ENCODE results near the gene FAM153A. TPM values are rescaled to one million over a fixed set of nuclear protein-coding genes. Genes with fewer than 3 reads are reported as not detected.
"Not testable (repeated sequence)": the region's sequence is repeated elsewhere in the genome, so short reads cannot be mapped to it uniquely, and the experiment has no call there.

The FAM153A gene
- not detected in 2 replicates for total RNA-seq (2014; rRNA removed; shearing (Covaris generic); ENCODE audit: low replicate concordance)

GRCh38 chr5:177782792-177783633, at the start of gene FAM153A:
Gene FAM153A (minus strand): TSS chr5:177782899.
- in situ Hi-C loops (cut with HindIII; ENCODE audit: low pct_unique_long_range_greater_than_20kb, low sequenced_read_pairs); DNase-seq (ENCODE audit: low read depth): not testable (repeated sequence)

GRCh38 chr5:177832287-177832686, 49.6 kb upstream of the FAM153A start:
- in situ Hi-C loops (cut with HindIII; ENCODE audit: low pct_unique_long_range_greater_than_20kb, low sequenced_read_pairs); DNase-seq (ENCODE audit: low read depth): not testable (repeated sequence)

GRCh38 chr5:177826073-177826472, 43.4 kb upstream of the FAM153A start:
- DNase-seq (ENCODE audit: low read depth); in situ Hi-C loops (cut with HindIII; ENCODE audit: low pct_unique_long_range_greater_than_20kb, low sequenced_read_pairs): not testable (repeated sequence)

DNA sequence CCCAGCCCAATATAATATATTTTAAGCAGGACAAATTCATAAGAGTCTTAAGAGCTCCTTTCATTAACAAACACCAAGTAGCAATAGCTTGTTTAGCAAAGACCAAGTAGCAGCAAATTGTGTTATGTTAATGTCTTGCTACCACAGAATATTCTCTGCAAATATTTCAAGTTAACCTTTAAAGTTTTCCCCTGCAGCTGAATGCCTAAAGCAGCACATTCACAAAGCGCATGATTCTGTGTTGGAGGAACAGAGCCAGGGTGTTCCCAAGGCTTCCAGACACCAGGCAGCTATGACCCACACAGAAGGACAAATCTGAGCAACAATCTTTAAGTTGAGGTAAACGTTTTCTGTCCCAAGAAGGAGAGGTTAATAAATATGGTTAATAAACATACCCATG, 42.1 kb upstream of the FAM153A start:
- DNase-seq (ENCODE audit: low read depth); in situ Hi-C loops (cut with HindIII; ENCODE audit: low pct_unique_long_range_greater_than_20kb, low sequenced_read_pairs): not testable (repeated sequence)

DNA sequence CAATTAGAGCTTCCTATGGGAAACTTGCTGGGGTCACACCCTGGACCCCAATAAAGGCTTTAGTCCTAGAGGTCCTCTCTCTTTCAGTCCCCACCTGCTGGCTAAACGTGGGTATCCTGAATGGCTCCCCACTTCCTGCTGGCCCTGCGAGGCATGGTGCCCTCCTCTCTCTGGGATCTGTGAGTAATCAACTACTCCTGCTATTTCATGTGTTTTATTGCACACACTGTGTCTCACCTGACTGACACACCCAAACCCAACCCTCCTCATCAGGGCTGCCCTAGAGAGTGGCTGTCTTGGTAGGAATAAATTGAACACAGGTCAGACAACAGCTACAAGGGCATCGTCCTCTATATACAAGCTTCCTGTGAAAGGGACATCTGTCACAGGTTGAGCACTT, 39.8 kb upstream of the FAM153A start:
- in situ Hi-C loops (cut with HindIII; ENCODE audit: low pct_unique_long_range_greater_than_20kb, low sequenced_read_pairs); DNase-seq (ENCODE audit: low read depth): not testable (repeated sequence)

DNA sequence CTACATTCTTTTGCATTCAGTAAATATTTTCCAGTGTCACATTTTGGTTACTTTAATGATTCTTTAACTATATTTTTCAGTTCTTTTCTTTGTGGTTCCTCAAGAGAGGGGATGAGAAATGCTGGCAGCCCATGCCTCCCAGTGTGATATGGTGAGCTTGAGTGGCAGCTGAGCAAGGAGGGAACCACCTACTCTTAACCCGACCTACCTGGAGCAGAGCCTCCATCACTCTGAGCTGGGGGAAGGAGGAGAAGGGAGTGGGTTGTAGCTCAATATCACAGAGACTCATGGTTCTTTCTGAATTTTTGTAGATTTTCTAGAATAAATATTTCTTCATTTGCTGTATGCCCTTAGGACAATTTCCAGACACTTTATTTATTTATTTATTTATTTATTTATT, 37.0 kb upstream of the FAM153A start:
- DNase-seq (ENCODE audit: low read depth); in situ Hi-C loops (cut with HindIII; ENCODE audit: low pct_unique_long_range_greater_than_20kb, low sequenced_read_pairs): not testable (repeated sequence)

- in situ Hi-C loops (cut with HindIII; ENCODE audit: low pct_unique_long_range_greater_than_20kb, low sequenced_read_pairs); DNase-seq (ENCODE audit: low read depth): not testable (repeated sequence)
Measured at GRCh38 chr5:177812814-177813425, 30.2 kb upstream of the FAM153A start.

DNA sequence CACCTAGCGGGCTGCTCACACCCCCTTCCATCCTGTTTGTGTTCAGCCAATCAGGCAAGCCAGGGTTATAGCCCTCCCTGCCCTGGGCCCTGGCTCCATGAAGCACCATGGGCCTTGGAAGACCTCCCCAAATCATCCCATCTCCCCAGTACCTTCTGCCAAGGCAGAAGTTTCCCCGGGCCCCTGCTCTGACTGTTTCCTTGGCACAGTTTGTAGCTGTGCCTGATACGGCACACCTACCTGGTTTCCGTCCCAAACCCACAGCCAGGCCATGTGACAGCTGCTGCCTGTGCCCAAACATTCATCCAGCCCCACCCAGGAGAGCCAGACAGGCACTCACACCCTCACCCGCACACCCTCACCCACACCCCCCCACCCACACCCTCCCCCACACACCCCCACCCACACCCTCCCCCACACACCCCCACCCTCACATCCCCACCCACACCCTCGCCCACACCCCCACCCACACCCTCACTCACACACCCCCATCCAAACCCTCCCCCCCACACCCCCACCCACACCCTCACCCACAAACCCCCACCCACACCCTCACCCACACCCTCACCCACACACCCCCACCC, 29.6 kb upstream of the FAM153A start:
- in situ Hi-C loops (cut with HindIII; ENCODE audit: low pct_unique_long_range_greater_than_20kb, low sequenced_read_pairs); DNase-seq (ENCODE audit: low read depth): not testable (repeated sequence)

GRCh38 chr5:177809209-177809913, 26.7 kb upstream of the FAM153A start:
- DNase-seq (ENCODE audit: low read depth); in situ Hi-C loops (cut with HindIII; ENCODE audit: low pct_unique_long_range_greater_than_20kb, low sequenced_read_pairs): not testable (repeated sequence)

DNA sequence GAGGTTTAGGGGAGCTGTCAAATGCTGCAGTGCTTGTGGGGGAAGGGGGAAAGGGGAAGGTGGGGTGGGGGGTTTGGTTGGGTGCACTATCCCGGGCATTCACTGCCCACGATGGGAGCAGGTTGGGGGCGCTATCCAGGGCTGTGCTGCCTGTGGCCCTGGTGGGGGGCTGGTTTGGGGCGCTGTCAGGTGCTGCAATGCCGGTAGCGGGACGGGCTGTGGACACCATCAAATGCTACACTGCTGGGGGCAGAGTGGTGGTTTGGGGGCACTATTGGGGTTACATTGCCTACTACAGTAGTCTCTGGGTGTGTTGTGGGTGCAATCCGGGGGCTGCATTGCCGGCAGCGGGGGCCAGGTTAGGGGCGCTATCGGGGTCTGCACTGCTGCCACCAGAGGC, 25.7 kb upstream of the FAM153A start:
- DNase-seq (ENCODE audit: low read depth); in situ Hi-C loops (cut with HindIII; ENCODE audit: low pct_unique_long_range_greater_than_20kb, low sequenced_read_pairs): not testable (repeated sequence)

DNA sequence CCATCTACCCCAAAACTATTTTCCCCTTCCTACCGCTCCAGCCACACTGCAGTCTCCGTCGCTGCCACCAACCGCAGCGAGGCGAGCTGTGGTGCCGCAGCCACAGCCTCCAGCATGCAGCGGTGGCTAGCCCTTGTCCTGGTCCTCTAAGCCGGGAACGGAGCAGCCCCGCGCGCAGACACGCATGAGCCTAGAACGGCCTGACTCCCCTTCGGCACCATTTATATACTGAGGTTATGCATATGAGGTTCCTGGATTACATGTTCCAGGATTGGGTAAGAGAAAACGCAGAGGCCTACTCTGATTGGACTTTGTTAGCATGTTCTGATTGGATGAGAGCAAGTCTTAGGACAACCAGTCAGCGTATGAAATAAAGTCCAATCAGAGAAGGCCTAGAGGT, 24.6 kb upstream of the FAM153A start:
- DNase-seq (ENCODE audit: low read depth); in situ Hi-C loops (cut with HindIII; ENCODE audit: low pct_unique_long_range_greater_than_20kb, low sequenced_read_pairs): not testable (repeated sequence)

GRCh38 chr5:177801427-177801826, 18.7 kb upstream of the FAM153A start:
- not testable (repeated sequence) for DNase-seq (ENCODE audit: low read depth)

GRCh38 chr5:177798237-177798840, 15.6 kb upstream of the FAM153A start:
- in situ Hi-C loops (cut with HindIII; ENCODE audit: low pct_unique_long_range_greater_than_20kb, low sequenced_read_pairs); DNase-seq (ENCODE audit: low read depth): not testable (repeated sequence)

More at GRCh38 chr5:177801427-177801826, 18.7 kb upstream of the FAM153A start:
- in situ Hi-C loops (cut with HindIII; ENCODE audit: low pct_unique_long_range_greater_than_20kb, low sequenced_read_pairs), result not testable (repeated sequence)

GRCh38 chr5:177793272-177793671, 10.6 kb upstream of the FAM153A start:
- in situ Hi-C loops (cut with HindIII; ENCODE audit: low pct_unique_long_range_greater_than_20kb, low sequenced_read_pairs), result not testable (repeated sequence)

DNA sequence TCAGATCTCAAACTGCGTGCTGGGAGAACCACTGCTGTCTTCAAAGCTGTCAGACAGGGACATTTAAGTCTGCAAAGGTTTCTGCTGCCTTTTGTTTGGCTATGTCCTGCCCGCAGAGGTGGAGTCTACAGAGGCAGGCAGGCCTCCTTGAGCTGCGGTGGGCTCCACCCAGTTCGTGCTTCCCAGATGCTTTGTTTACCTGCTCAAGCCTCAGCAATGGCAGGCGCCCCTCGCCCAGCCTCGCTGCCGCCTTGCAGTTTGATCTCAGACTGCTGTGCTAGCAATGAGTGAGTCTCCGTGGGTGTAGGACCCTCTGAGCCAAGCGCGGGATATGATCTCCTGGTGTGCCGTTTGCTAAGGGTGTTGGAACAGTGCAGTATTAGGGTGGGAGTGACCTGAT, 8.9 kb upstream of the FAM153A start:
- in situ Hi-C loops (cut with HindIII; ENCODE audit: low pct_unique_long_range_greater_than_20kb, low sequenced_read_pairs); DNase-seq (ENCODE audit: low read depth): not testable (repeated sequence)

More at GRCh38 chr5:177793272-177793671, 10.6 kb upstream of the FAM153A start:
- DNase-seq (ENCODE audit: low read depth), result not testable (repeated sequence)

GRCh38 chr5:177782169-177782568, 530 bp downstream of the FAM153A start:
- DNase-seq (ENCODE audit: low read depth); in situ Hi-C loops (cut with HindIII; ENCODE audit: low pct_unique_long_range_greater_than_20kb, low sequenced_read_pairs): not testable (repeated sequence)

GRCh38 chr5:177771206-177771605, 11.5 kb downstream of the FAM153A start:
- in situ Hi-C loops (cut with HindIII; ENCODE audit: low pct_unique_long_range_greater_than_20kb, low sequenced_read_pairs); DNase-seq (ENCODE audit: low read depth): not testable (repeated sequence)

DNA sequence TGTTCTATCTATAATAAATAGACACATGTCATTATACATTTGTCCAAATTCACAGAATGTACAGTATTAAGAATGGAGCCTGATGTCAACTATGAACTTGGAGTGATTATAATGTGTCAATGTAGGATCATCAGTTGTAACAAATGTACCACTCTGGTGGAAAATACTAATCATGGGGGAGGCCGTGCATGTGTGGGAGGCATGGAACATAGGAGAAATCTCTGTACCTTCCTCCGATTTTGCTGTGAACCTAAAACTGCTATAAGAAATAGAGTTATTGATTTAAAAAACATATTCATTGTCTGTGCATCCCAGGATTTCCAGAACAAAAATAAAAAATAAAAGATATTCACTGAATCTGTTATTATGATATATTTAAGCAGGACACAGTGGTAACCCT, 12.1 kb downstream of the FAM153A start:
- in situ Hi-C loops (cut with HindIII; ENCODE audit: low pct_unique_long_range_greater_than_20kb, low sequenced_read_pairs), result not testable (repeated sequence)

More for the DNA sequence above, 12.1 kb downstream of the FAM153A start:
- not testable (repeated sequence) for DNase-seq (ENCODE audit: low read depth)
